ENCODE data around the gene CNDP1.

CNDP1 gene

DNA sequence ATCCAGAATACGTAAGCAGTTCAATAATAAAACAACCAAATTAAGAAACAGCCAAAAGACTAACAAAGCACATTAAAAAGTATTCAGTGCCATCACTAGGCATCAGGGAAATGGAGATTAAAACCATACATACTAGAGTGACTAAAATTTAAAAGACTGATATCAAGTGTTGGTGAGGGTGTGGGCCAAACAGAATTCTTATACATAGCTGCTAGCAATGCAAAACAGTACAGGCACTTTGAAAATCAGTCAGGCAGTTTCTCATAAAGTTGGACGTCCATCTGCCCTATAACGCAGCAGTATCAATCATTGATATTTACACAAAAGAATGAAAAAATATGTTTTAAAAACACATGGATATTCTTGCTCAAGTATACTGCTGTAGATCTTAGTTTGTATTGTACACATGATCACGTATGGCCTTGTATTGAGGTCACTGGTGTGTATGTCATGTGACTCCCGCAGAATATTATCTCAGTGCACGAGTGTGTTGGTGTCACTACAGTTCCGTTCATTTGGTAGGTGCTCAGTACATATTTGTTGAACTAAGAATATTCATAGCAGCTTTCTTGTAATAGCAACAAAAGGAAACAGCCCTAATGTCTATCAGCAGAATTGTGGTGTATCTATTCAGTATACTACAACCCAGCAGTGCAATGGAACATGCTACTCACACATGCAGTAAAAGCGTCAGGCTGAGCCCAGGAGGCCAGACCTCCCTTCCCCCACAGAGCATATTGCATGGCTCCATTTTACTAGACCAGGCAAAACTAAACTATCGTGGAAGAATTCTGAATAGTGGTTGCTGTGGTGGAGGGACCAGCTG, 92.0 kb downstream of the CNDP1 start:
- no peak for DNase-seq (ENCODE audit: low read depth)

DNA sequence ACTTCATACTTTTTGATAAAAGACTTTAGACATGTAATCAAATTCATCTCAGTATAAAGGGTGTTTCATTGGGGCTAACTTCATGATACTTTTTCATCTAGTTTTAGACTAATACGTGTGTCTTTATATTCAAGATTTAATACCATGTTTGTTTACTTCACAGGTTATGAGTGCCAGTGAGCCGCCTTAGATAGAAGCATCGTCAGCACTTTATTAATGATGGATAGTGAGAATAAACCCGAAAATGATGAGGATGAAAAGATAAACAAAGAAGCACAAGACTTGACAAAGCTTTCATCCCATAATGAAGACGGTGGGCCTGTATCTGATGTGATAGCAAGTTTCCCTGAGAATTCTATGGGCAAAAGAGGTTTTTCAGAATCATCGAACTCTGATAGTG, 96.5 kb downstream of the CNDP1 start:
- no peak for DNase-seq (ENCODE audit: low read depth)

GRCh38 chr18:74631212-74631611, 96.9 kb downstream of the CNDP1 start:
- no peak for DNase-seq (ENCODE audit: low read depth)

GRCh38 chr18:74631623-74632350, 97.5 kb downstream of the CNDP1 start:
- DNase-seq (ENCODE audit: low read depth), result no peak

DNA sequence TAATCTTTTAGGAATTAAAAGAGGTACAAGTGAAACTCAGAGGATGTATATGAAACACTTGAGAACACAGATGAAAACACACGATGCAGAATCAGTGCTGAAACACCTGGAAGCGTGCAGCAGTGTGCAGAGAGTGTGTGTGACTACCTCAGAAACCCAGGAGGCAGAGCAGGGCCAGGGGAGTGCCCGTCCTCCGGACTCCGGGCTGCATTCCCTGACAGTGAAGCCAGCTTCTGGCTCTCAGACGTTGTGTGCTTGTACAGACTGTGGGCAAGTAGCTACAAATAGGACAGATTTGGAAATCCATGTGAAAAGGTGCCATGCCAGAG, 98.0 kb downstream of the CNDP1 start:
- no peak for DNase-seq (ENCODE audit: low read depth)

DNA sequence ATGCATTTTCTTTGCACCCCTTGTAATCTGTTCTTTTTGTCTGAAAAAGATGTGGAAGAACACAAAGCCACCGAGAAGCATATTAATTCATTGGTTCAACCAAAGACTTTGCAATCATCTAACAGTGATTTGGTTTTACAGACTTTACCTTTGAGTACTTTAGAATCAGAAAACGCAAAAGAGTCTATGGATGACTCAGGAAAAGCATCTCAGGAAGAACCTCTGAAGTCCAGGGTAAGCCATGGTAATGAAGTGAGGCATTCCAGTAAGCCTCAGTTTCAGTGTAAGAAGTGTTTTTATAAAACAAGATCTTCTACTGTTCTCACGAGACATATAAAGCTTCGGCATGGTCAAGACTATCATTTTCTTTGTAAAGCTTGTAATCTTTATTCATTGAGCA, 98.6 kb downstream of the CNDP1 start:
- DNase-seq (ENCODE audit: low read depth), result no peak

- DNase-seq (ENCODE audit: low read depth), result no peak
Observed at GRCh38 chr18:74633652-74634352, 99.5 kb downstream of the CNDP1 start.

GRCh38 chr18:74635224-74635975, 101.1 kb downstream of the CNDP1 start:
- DNase-seq (ENCODE audit: low read depth), result no peak
